ENCODE results near the gene PLA2G2A.
"Not testable (repeated sequence)": the region's sequence is repeated elsewhere in the genome, so short reads cannot be mapped to it uniquely, and the experiment has no call there.

- TF ChIP-seq POLR2AphosphoS5, GABPA (IDR thresholded peaks at IDR 0.05; ENCODE audit: low read depth): not testable (repeated sequence)
- TF ChIP-seq, protein P1, sequence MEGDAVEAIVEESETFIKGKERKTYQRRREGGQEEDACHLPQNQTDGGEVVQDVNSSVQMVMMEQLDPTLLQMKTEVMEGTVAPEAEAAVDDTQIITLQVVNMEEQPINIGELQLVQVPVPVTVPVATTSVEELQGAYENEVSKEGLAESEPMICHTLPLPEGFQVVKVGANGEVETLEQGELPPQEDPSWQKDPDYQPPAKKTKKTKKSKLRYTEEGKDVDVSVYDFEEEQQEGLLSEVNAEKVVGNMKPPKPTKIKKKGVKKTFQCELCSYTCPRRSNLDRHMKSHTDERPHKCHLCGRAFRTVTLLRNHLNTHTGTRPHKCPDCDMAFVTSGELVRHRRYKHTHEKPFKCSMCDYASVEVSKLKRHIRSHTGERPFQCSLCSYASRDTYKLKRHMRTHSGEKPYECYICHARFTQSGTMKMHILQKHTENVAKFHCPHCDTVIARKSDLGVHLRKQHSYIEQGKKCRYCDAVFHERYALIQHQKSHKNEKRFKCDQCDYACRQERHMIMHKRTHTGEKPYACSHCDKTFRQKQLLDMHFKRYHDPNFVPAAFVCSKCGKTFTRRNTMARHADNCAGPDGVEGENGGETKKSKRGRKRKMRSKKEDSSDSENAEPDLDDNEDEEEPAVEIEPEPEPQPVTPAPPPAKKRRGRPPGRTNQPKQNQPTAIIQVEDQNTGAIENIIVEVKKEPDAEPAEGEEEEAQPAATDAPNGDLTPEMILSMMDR (IDR thresholded peaks at IDR 0.05; ENCODE audit: insufficient read depth, low read length), result not testable (repeated sequence)
Measured at GRCh38 chr1:19998823-19999222, 19.4 kb upstream of the PLA2G2A start.
